Spleen (tissue), 11 donors: ENCODE results near the gene SCG5. TPM values are rescaled to one million over a fixed set of nuclear protein-coding genes. Genes with fewer than 3 reads are reported as not detected.

Source experiments
- DNase-seq: peaks from one replicate; pipeline ENCODE4 v3.0.0-alpha.2; 2020
- H3K27ac ChIP-seq, 8 donors: fragments of 200-600 bp; sonication (generic) in 7 of 8; 1 replicate in 4 of 8; 2 replicates in 4 of 8; pipeline versions ENCODE4 v1.5.0 to v1.8.0; 2016 to 2021; ENCODE audit warnings: inconsistent platforms in 4 of 8, mild to moderate bottlenecking in 4 of 8, moderate library complexity in 1 of 8
- H3K27me3 ChIP-seq, 7 donors: fragments of 200-600 bp; sonication (generic) in 6 of 7; replicated peaks in 1 of 7; 1 replicate in 4 of 7; 2 replicates in 3 of 7; pipeline versions ENCODE4 v1.5.0 to v1.8.0; 2016 to 2021; ENCODE audit warnings: inconsistent platforms in 3 of 7, mild to moderate bottlenecking in 1 of 7
- H3K36me3 ChIP-seq, 6 donors: fragments of 200-600 bp; sonication (generic) in 5 of 6; 1 replicate in 4 of 6; 2 replicates in 2 of 6; pipeline versions ENCODE4 v1.5.0 to v1.8.0; 2016 to 2021; ENCODE audit warnings: inconsistent platforms in 2 of 6
- H3K4me1 ChIP-seq, 6 donors: fragments of 200-600 bp; sonication (generic) in 5 of 6; 1 replicate in 3 of 6; 2 replicates in 3 of 6; pipeline versions ENCODE4 v1.5.0 to v1.8.0; 2016 to 2021; ENCODE audit warnings: inconsistent platforms in 3 of 6
- H3K4me3 ChIP-seq, 8 donors: fragments of 200-600 bp; sonication (generic) in 7 of 8; 1 replicate in 4 of 8; 2 replicates in 4 of 8; pipeline versions ENCODE4 v1.5.0 to v1.8.0; 2016 to 2021; ENCODE audit warnings: inconsistent platforms in 4 of 8, mild to moderate bottlenecking in 4 of 8, moderate library complexity in 2 of 8
- H3K9me3 ChIP-seq, 8 donors: fragments of 200-600 bp; sonication (generic) in 7 of 8; 1 replicate in 4 of 8; 2 replicates in 4 of 8; pipeline versions ENCODE4 v1.5.0 to v1.8.0; 2016 to 2021; ENCODE audit warnings: inconsistent platforms in 4 of 8
- CTCF ChIP-seq, 11 experiments: fragments of 200-600 bp in 7 of 11; fragments of 450-650 bp in 4 of 11; sonication (generic) in 4 of 11; IDR thresholded peaks in 8 of 11; conservative IDR thresholded peaks in 3 of 11; 1 replicate in 7 of 11; 2 replicates in 4 of 11; pipeline versions ENCODE4 v1.4.0 to v1.8.0; 2016 to 2021; ENCODE audit warnings: antibody characterized with exemption in 11 of 11, inconsistent platforms in 4 of 11, mild to moderate bottlenecking in 1 of 11
- POLR2A ChIP-seq, 3 donors: fragments of 450-650 bp; IDR thresholded peaks; one replicate each; pipeline ENCODE4 v1.5.1; 2017; ENCODE audit warnings: antibody characterized with exemption in 3 of 3, mild to moderate bottlenecking in 1 of 3
- POLR2AphosphoS5 ChIP-seq, 3 donors: sonication (generic); formaldehyde crosslinking; IDR thresholded peaks; one replicate each; pipeline ENCODE4 v1.5.1; 2017; ENCODE audit warnings: antibody characterized with exemption in 3 of 3
- WGBS, 5 donors: extraction: QIAGEN DNeasy Blood & Tissue Kit in 3 of 5; methylation state at CpG; one replicate each; pipeline versions ENCODE4 v1.1.5 to v1.1.7; 2013 to 2018; 5-methylcytosine and 5-hydroxymethylcytosine counted together
- intact Hi-C: fragments of 100-400 bp; cut with DNase I; formaldehyde crosslinking; loops from one replicate; pipeline ENCODE4 v1.15.0; 2023; ENCODE audit warnings: low total_unique reads
- polyA plus RNA-seq, 3 donors: library from polyadenylated mRNA; stranded (reverse); fragments of 200-250 nt; gene quantifications; one replicate each; pipeline ENCODE4 v1.2.1, GENCODE V29; 2013
- small RNA-seq, 4 donors: library from RNA; depleted of rRNA; stranded (forward); fragments of <200 nt; gene quantifications; one replicate each; pipeline ENCODE3, GENCODE V24; 2016
- total RNA-seq, 7 donors: library from RNA; depleted of rRNA in 3 of 7; stranded (reverse); fragments of >200 nt in 3 of 7; fragmentation: NEBNext Ultra II Directional in 4 of 7; extraction: Animal tissue kit (Norgen Biotek cat#: 25700) in 4 of 7; gene quantifications; one replicate each; pipeline versions ENCODE4 v1.1.0 to v1.2.1, GENCODE V29; 2016 to 2021
- donor health status: healthy with polysubstance abuse.
- donor health status: DM: no; HTN: no; CAD: no; lungs with moderate emphysema.
- donor health status: DM: no; HTN: no; CAD: no.
- donor health status: Bipolar disorder and iron deficiency.
- donor health status: healthy.
- donor health status: DM: no; HTN: no; CAD: no.
- donor health status: DM: yes; HTN: yes; CAD: no.

Gene SCG5
- total and polyA plus RNA-seq, 10 donors, result 0.54 to 2.4 (median 1.2) TPM; not detected in 5

- Histone ChIP-seq H3K27me3 (peaks cover 0 to 12% (median 0%) of the 10 kb centered on the region in 7 donors), H3K27ac (no peak overlapping the region), H3K9me3 (peaks cover 0 to 13% (median 3%) of the 10 kb centered on the region in 8 donors), H3K36me3 (no peaks in the 10 kb centered on the region), H3K4me1 (no peaks in the 10 kb centered on the region), H3K4me3 (no peak overlapping the region)
- intact Hi-C loops, result no loop called here
- TF ChIP-seq CTCF (IDR thresholded peaks at IDR 0.05 in 8 of 11, conservative IDR thresholded peaks at IDR 0.05 in 3 of 11), result no peak
- no peak for TF ChIP-seq POLR2A (IDR thresholded peaks at IDR 0.05)
- TF ChIP-seq POLR2AphosphoS5 (IDR thresholded peaks at IDR 0.05), result no peak
- WGBS, 5 donors, result 77 to 88% (median 82%) methylated on average over 1 of the region's 1 CpG
- no peak for DNase-seq
These were observed 98.1 kb downstream of the SCG5 start for GRCh38 chr15:32739522-32740063.

GRCh38 chr15:32743411-32744140, 102.1 kb downstream of the SCG5 start:
- no peaks in the 10 kb centered on the region for H3K4me1 ChIP-seq
- H3K27ac ChIP-seq, result no peak overlapping the region
- peaks cover 0 to 13% (median 3%) of the 10 kb centered on the region in 8 donors for H3K9me3 ChIP-seq
- no peak for DNase-seq
- WGBS, 5 donors, result 57 to 80% (median 58%) methylated on average over 4 to 5 of the region's 5 CpGs
- H3K36me3 ChIP-seq, result no peaks in the 10 kb centered on the region
- no peak for TF ChIP-seq POLR2A (IDR thresholded peaks at IDR 0.05)
- TF ChIP-seq POLR2AphosphoS5 (IDR thresholded peaks at IDR 0.05), result no peak
- no peak for TF ChIP-seq CTCF (IDR thresholded peaks at IDR 0.05 in 8 of 11, conservative IDR thresholded peaks at IDR 0.05 in 3 of 11)
- H3K27me3 ChIP-seq, result no peaks in the 10 kb centered on the region
- intact Hi-C loops, result no loop called here
- H3K4me3 ChIP-seq, result no peak overlapping the region

GRCh38 chr15:32746116-32746857, 104.8 kb downstream of the SCG5 start:
- H3K36me3 ChIP-seq, result no peaks in the 10 kb centered on the region
- WGBS, 5 donors, result 81 to 92% (median 88%) methylated on average over 4 of the region's 4 CpGs
- peaks cover 0 to 5% (median 0%) of the 10 kb centered on the region in 7 donors for H3K27me3 ChIP-seq
- no peak overlapping the region for H3K27ac ChIP-seq
- H3K9me3 ChIP-seq, result no peaks in the 10 kb centered on the region
- DNase-seq, result no peak
- no peak for TF ChIP-seq CTCF (IDR thresholded peaks at IDR 0.05 in 8 of 11, conservative IDR thresholded peaks at IDR 0.05 in 3 of 11)
- no peak for TF ChIP-seq POLR2A (IDR thresholded peaks at IDR 0.05)
- no peak for TF ChIP-seq POLR2AphosphoS5 (IDR thresholded peaks at IDR 0.05)
- no peak overlapping the region for H3K4me3 ChIP-seq
- H3K4me1 ChIP-seq, result no peaks in the 10 kb centered on the region
- intact Hi-C loops, result no loop called here

Small RNA genes lying within 50 kb of the gene (small RNA-seq; reads per million reads assigned to genes)
- gene RN7SL286P, result 0 reads per million in 4 donors

Other genes with a start within 250 kb of the SCG5 start
- gene GOLGA8K, start 238.4 kb upstream of the SCG5 start, total RNA-seq, result 1 to 10 TPM in 5 of 7 donors, under 1 TPM in 1, not detected in 1; 0.72 to 3.2 (median 1.6) TPM
- gene GOLGA8K, start 238.4 kb upstream of the SCG5 start, polyA plus RNA-seq, result under 1 TPM; 0.07 to 0.58 (median 0.08) TPM
- gene GOLGA8O, start 186.1 kb upstream of the SCG5 start, total RNA-seq, result 1 to 10 TPM in 5 of 7 donors, under 1 TPM in 1, not detected in 1; 0.85 to 4.1 (median 1.8) TPM
- under 1 TPM; 0.07 to 0.67 (median 0.08) TPM for gene GOLGA8O, start 186.1 kb upstream of the SCG5 start, polyA plus RNA-seq
- gene GOLGA8N, start 48.3 kb upstream of the SCG5 start, total RNA-seq, result 10 to 100 TPM; 10.3 to 25.8 (median 14.0) TPM
- gene GOLGA8N, start 48.3 kb upstream of the SCG5 start, polyA plus RNA-seq, result 10 to 100 TPM in 1 of 3 donors, 1 to 10 TPM in 2; 3.7 to 13.4 (median 6.8) TPM
- gene ARHGAP11A, start 26.2 kb upstream of the SCG5 start, total RNA-seq, result 1 to 10 TPM; 3.6 to 9.5 (median 7.3) TPM
- gene ARHGAP11A, start 26.2 kb upstream of the SCG5 start, polyA plus RNA-seq, result 1 to 10 TPM; 1.1 to 2.9 (median 1.9) TPM
- 1 to 10 TPM in 3 of 7 donors, under 1 TPM in 3, not detected in 1; 0.09 to 3.3 (median 1.0) TPM for gene GREM1, start 76.3 kb downstream of the SCG5 start, total RNA-seq
- gene GREM1, start 76.3 kb downstream of the SCG5 start, polyA plus RNA-seq, result 1 to 10 TPM in 1 of 3 donors, under 1 TPM in 2; 0.06 to 1.2 (median 0.13) TPM